SK-N-SH (cell line): ENCODE results near the gene RABGAP1L. TPM values are rescaled to one million over a fixed set of nuclear protein-coding genes. Genes with fewer than 3 reads are reported as not detected.

ENCODE experiments used
- CTCF ChIA-PET: fragments of 300-600, 350-600 bp; formaldehyde crosslinking; extraction: SDS; loops from one replicate; lab custom pipeline; 2021; lab: Yijun Ruan, JAX
- POLR2A ChIA-PET: fragments of 350-600 bp; sonication (Branson Sonifier 250); formaldehyde crosslinking; extraction: SDS; loops from one replicate; lab custom pipeline; 2020; ENCODE audit warnings: antibody characterized with exemption, inconsistent platforms; lab: Yijun Ruan, JAX
- DNase-seq: peaks from one replicate; pipeline ENCODE4 v3.0.0; 2012
- H2AFZ ChIP-seq: fragments of 200-600 bp; sonication (generic); 2 replicates; pipeline ENCODE4 v1.8.1; 2016; ENCODE audit warnings: antibody characterized with exemption, mild to moderate bottlenecking, low read depth
- H3F3A ChIP-seq: fragments of 200-600 bp; sonication (generic); replicated peaks from 2 replicates; pipeline ENCODE3; 2016; ENCODE audit warnings: antibody characterized with exemption, mild to moderate bottlenecking; ENCODE audit not compliant: insufficient read depth
- H3K27ac ChIP-seq, 2 experiments: fragments of 200-500 bp in 1 of 2; fragments of 200-600 bp in 1 of 2; sonication (Bioruptor generic) in 1 of 2; sonication (generic), shearing (Covaris generic) in 1 of 2; 2 replicates each; pipeline versions ENCODE4 v1.5.1 to v1.6.1; 2014 to 2016; ENCODE audit warnings: low read depth in 2 of 2, inconsistent platforms in 1 of 2, low read length in 1 of 2, mild to moderate bottlenecking in 1 of 2, mixed read lengths in 1 of 2
- H3K27me3 ChIP-seq: fragments of 200-600 bp; sonication (generic), shearing (Covaris generic); 2 replicates; pipeline ENCODE4 v1.6.1; 2016; ENCODE audit warnings: mixed run types; ENCODE audit not compliant: insufficient read depth
- H3K36me3 ChIP-seq, 2 experiments: fragments of 200-500 bp in 1 of 2; fragments of 200-600 bp in 1 of 2; sonication (Bioruptor generic) in 1 of 2; sonication (generic) in 1 of 2; replicated peaks in 1 of 2; 2 replicates each; pipeline versions ENCODE3 to v1.5.1; 2014 to 2016; ENCODE audit warnings: low read length in 1 of 2, mild to moderate bottlenecking in 1 of 2; ENCODE audit not compliant: insufficient read depth in 2 of 2, control insufficient read depth in 1 of 2
- H3K4me1 ChIP-seq, 2 experiments: fragments of 200-500 bp in 1 of 2; fragments of 200-600 bp in 1 of 2; sonication (Bioruptor generic) in 1 of 2; sonication (generic), shearing (Covaris generic) in 1 of 2; 2 replicates each; pipeline versions ENCODE4 v1.5.1 to v1.6.1; 2014 to 2016; ENCODE audit warnings: low read depth in 1 of 2, low read length in 1 of 2, mixed run types in 1 of 2; ENCODE audit not compliant: insufficient read depth in 2 of 2, control insufficient read depth in 1 of 2
- H3K4me2 ChIP-seq: fragments of 200-600 bp; sonication (generic), shearing (Covaris generic); 2 replicates; pipeline ENCODE4 v1.6.1; 2017; ENCODE audit warnings: mixed run types
- H3K4me3 ChIP-seq, 2 experiments: fragments of 200-500 bp in 1 of 2; fragments of 200-600 bp in 1 of 2; sonication (Bioruptor generic) in 1 of 2; sonication (generic), shearing (Covaris generic) in 1 of 2; 2 replicates each; pipeline versions ENCODE4 v1.5.1 to v1.8.1; 2014 to 2016; ENCODE audit warnings: low read depth in 2 of 2, inconsistent platforms in 1 of 2, low read length in 1 of 2, mild to moderate bottlenecking in 1 of 2, mixed read lengths in 1 of 2, moderate library complexity in 1 of 2
- H3K79me2 ChIP-seq: fragments of 200-600 bp; sonication (generic); 2 replicates; pipeline ENCODE4 v1.8.1; 2017; ENCODE audit warnings: mild to moderate bottlenecking; ENCODE audit not compliant: insufficient read depth
- H3K9ac ChIP-seq: fragments of 200-600 bp; sonication (generic); 2 replicates; pipeline ENCODE4 v1.6.1; 2017; ENCODE audit warnings: mixed run types
- H3K9me2 ChIP-seq: fragments of 200-600 bp; sonication (generic); 2 replicates; pipeline ENCODE4 v1.6.1; 2017; ENCODE audit warnings: mixed run types
- H3K9me3 ChIP-seq: fragments of 200-600 bp; sonication (generic); 2 replicates; pipeline ENCODE4 v1.6.1; 2017; ENCODE audit warnings: mixed run types, mild to moderate bottlenecking, moderate library complexity
- H4K20me1 ChIP-seq: fragments of 200-600 bp; sonication (generic); 2 replicates; pipeline ENCODE4 v1.6.1; 2017; ENCODE audit warnings: mild to moderate bottlenecking, mixed run types; ENCODE audit not compliant: insufficient read depth
- EP300 ChIP-seq, 2 experiments: IDR thresholded peaks; 2 replicates each; pipeline versions ENCODE4 v1.4.0 to v1.6.1; 2012; ENCODE audit warnings: borderline replicate concordance in 1 of 2, low read depth in 1 of 2, low read length in 1 of 2
- IRF3 ChIP-seq: fragments of 150-350 bp; IDR thresholded peaks from 2 replicates; pipeline ENCODE4 v1.6.1; 2016; ENCODE audit warnings: mild to moderate bottlenecking, low read depth, low read length
- JUND ChIP-seq: IDR thresholded peaks from 2 replicates; pipeline ENCODE4 v1.4.0; 2012
- NFIC ChIP-seq: IDR thresholded peaks from 2 replicates; pipeline ENCODE4 v1.4.0; 2012; ENCODE audit warnings: borderline replicate concordance
- PBX3 ChIP-seq: IDR thresholded peaks from 2 replicates; pipeline ENCODE4; 2012
- RAD21 ChIP-seq: IDR thresholded peaks from 2 replicates; pipeline ENCODE4 v1.6.1; 2012; ENCODE audit warnings: mild to moderate bottlenecking, low read length
- REST ChIP-seq: IDR thresholded peaks from 2 replicates; pipeline ENCODE4 v1.6.1; 2012; ENCODE audit warnings: mild to moderate bottlenecking, low read depth, low read length, moderate library complexity
- RFX5 ChIP-seq: IDR thresholded peaks from 2 replicates; pipeline ENCODE4 v1.6.1; 2012; ENCODE audit warnings: mild to moderate bottlenecking, improper control_type of control experiment, low read length
- TEAD4 ChIP-seq: IDR thresholded peaks from 2 replicates; pipeline ENCODE4 v1.4.0; 2012; ENCODE audit warnings: mild to moderate bottlenecking, borderline replicate concordance; ENCODE audit not compliant: insufficient read depth
- WGBS: methylation state at CpG from one replicate; pipeline ENCODE4 v1.1.6; 2017; ENCODE audit warnings: low lambda C conversion rate; 5-methylcytosine and 5-hydroxymethylcytosine counted together
- polyA plus RNA-seq, 3 experiments: library from polyadenylated mRNA; depleted of rRNA; stranded (reverse); fragments of >200 nt; gene quantifications; 2 replicates each; pipeline ENCODE4 v1.2.3, GENCODE V29; 2012

RABGAP1L gene
- polyA plus RNA-seq, 1 of the 3 experiments (the other 2 are of a cell fraction) = 7.2 TPM

GRCh38 chr1:174326278-174326677 lies 167.0 kb downstream of the RABGAP1L start (continued):
- TF ChIP-seq REST = no peak

GRCh38 chr1:174333437-174333836 lies 174.1 kb downstream of the RABGAP1L start:
- no peaks in the 10 kb centered on the region for H3K9me2 ChIP-seq
- no peak overlapping the region for H2AFZ ChIP-seq
- no peak overlapping the region for H3K4me3 ChIP-seq
- no peak overlapping the region for H3K9ac ChIP-seq
- no peaks in the 10 kb centered on the region; a peak in 1 of 4 replicates for H3K4me1 ChIP-seq
- H3K36me3 ChIP-seq = no peaks in the 10 kb centered on the region
- H3K4me2 ChIP-seq = no peak overlapping the region
- H3K27me3 ChIP-seq = no peaks in the 10 kb centered on the region
- H3K9me3 ChIP-seq = no peaks in the 10 kb centered on the region
- H3F3A ChIP-seq = no peaks in the 10 kb centered on the region
- DNase-seq = no peak
- no peaks in the 10 kb centered on the region for H3K79me2 ChIP-seq
- H3K27ac ChIP-seq = no peak overlapping the region
- ChIA-PET POLR2A (no interaction called here), CTCF (no interaction called here)
- TF ChIP-seq PBX3 = no peak
- no peak for TF ChIP-seq RFX5
- TF ChIP-seq RAD21 = no peak
- no peak for TF ChIP-seq TEAD4
- TF ChIP-seq REST = no peak
- no peak for TF ChIP-seq IRF3
- no peak for TF ChIP-seq JUND
- TF ChIP-seq EP300 (IDR thresholded peaks at IDR 0.05; ENCODE audit: borderline replicate concordance in 1 of 2, low read depth in 1 of 2, low read length in 1 of 2) = no peak
- no peak for TF ChIP-seq NFIC
- H4K20me1 ChIP-seq = no peaks in the 10 kb centered on the region
- 95% methylated on average over 6 of the region's 6 CpGs for WGBS
